Colonic mucosa (tissue), 4 donors: ENCODE measurements around the gene PFKFB2. TPM values are rescaled to one million over a fixed set of nuclear protein-coding genes. Genes with fewer than 3 reads are reported as not detected.

ENCODE experiments used
- DNase-seq: peaks from one replicate; pipeline ENCODE4 v3.0.0-alpha.2; 2020
- H3K27ac ChIP-seq: fragments of 200-600 bp; one replicate; pipeline ENCODE4 v1.8.0; 2021
- H3K27me3 ChIP-seq: fragments of 200-600 bp; one replicate; pipeline ENCODE4 v1.8.0; 2021
- H3K36me3 ChIP-seq: fragments of 200-600 bp; one replicate; pipeline ENCODE4 v1.8.0; 2021
- H3K4me1 ChIP-seq: fragments of 200-600 bp; one replicate; pipeline ENCODE4 v1.8.0; 2021; ENCODE audit warnings: mild to moderate bottlenecking
- H3K4me3 ChIP-seq: fragments of 200-600 bp; one replicate; pipeline ENCODE4 v1.8.0; 2021
- H3K9ac ChIP-seq, 2 donors: one replicate each; pipeline ENCODE4 v1.7.0; 2013; ENCODE audit warnings: control low read depth in 2 of 2, low read depth in 2 of 2, low read length in 2 of 2
- H3K9me3 ChIP-seq: fragments of 200-600 bp; one replicate; pipeline ENCODE4 v1.8.0; 2021
- intact Hi-C: fragments of 100-400 bp; cut with DNase I; formaldehyde crosslinking; loops from one replicate; pipeline ENCODE4 v1.14.1; 2022
- total RNA-seq, 2 donors: library from RNA; stranded (reverse); fragmentation: NEBNext Ultra II Directional in 1 of 2; extraction: Animal tissue kit (Norgen Biotek cat#: 25700) in 1 of 2; gene quantifications; one replicate each; pipeline ENCODE4 v1.2.1, GENCODE V29; 2021
- TF ChIP-seq, protein P1 (sequence below): fragments of 200-600 bp; IDR thresholded peaks from one replicate; pipeline ENCODE4 v1.8.0; 2022; ENCODE audit warnings: antibody characterized with exemption, mild to moderate bottlenecking
- donor health status: healthy.
- donor health status: DM: no; HTN: no; CAD: no.
- donor health status: DM: no; HTN: no; CAD: no.

Gene PFKFB2
- total RNA-seq, 2 donors from 2014 or later = 52.1 to 88.5 TPM

DNA sequence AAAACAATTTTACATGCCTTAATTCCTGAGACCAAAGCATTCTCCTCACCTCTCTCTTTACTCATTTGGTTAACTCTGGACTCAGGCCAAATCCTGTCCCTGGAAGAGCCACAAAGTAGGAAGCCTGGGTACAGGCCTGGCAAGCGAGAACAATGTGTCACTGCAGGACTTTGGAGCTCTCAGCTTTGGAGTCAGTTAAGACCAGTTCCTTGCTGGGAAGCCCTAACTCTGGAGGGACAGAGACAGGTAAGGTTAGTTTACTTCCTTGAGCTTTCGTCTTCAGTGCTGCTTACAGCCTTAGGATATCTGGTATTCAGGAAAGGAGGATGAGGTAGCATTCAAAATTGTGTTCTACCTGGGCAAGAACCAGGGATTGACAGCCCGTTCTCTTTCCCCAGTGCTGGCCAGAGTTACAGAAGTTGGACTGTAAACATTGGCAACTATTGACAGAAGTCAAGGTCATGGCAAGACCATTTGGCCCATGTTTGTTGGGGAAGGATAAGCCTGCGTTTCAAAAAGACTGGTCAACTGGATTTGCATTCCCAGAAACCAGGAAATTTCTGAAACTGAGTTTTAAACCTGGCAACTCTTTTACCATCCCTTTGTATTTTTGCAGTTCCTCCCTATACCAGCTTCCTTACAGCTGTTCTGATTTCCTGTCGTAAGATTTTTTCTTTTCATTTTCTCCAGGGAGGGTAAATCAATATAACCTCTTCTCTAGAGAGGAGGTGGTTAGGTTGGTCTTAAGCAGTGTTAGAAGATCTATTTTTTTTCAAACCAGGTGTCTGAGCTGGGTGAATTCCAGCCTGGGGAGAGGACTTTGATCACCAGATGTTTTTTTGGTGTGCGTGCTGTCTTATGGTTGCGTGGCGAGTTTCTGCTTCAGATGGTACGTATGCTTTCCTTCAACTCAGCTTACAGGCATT lies 35.9 kb downstream of the PFKFB2 start, which contains the start of gene C4BPB:
Gene C4BPB (plus strand): TSS at position 160 of the 926 bp plus-strand sequence. CDS start 672 bp downstream, at position 832.
- Histone ChIP-seq H3K27me3 (no peaks in the 10 kb centered on the region), H3K9me3 (no peaks in the 10 kb centered on the region), H3K27ac (peak within 1 kb of the TSS; percentile 80), H3K4me1 (no peaks in the 10 kb centered on the region), H3K9ac (peak within 1 kb of the TSS in 1 of 2 donors; percentile 46), H3K4me3 (no peak within 1 kb of the TSS), H3K36me3 (no peaks in the 10 kb centered on the region)
- DNase-seq = peak; percentile 76
- intact Hi-C loops = loop anchor here (10.0 kb wide), 2 partner anchors 54 to 166 kb away; partner anchors contain the start of gene C1orf116
- TF ChIP-seq, protein P1, sequence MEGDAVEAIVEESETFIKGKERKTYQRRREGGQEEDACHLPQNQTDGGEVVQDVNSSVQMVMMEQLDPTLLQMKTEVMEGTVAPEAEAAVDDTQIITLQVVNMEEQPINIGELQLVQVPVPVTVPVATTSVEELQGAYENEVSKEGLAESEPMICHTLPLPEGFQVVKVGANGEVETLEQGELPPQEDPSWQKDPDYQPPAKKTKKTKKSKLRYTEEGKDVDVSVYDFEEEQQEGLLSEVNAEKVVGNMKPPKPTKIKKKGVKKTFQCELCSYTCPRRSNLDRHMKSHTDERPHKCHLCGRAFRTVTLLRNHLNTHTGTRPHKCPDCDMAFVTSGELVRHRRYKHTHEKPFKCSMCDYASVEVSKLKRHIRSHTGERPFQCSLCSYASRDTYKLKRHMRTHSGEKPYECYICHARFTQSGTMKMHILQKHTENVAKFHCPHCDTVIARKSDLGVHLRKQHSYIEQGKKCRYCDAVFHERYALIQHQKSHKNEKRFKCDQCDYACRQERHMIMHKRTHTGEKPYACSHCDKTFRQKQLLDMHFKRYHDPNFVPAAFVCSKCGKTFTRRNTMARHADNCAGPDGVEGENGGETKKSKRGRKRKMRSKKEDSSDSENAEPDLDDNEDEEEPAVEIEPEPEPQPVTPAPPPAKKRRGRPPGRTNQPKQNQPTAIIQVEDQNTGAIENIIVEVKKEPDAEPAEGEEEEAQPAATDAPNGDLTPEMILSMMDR = no peak

DNA sequence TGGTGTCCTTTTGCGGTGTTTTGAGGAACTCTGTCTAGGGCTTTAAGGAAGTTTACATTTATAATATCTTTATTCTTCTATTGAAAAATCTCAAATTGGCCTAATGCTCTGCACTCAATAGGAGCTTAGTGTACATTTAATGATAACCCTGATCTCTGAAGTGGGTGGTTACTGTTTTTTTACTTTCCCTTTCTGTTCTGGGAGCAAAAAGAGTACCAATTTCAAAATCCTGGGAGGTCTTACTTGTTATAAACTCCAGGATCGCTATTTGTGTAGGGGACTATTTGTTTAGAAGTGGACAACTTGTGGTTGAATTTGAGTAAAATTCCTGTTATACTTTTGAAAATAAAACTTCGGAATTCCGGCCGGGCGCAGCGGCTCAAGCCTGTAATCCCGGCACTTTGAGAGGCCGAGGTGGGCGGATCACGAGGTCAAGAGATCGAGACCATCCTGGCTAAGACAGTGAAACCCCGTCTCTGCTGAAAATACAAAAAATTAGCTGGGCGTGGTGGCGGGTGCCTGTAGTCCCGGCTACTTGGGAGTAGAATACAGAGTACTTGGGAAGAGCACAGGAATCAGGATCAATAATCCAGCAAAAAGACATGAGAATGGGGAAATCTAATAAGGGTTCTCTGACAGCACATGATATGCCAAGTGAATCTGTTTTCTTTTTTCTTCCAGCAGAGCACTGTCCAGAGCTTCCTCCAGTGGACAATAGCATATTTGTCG lies 36.7 kb downstream of the PFKFB2 start:
- Histone ChIP-seq H3K4me3 (no peak overlapping the region), H3K4me1 (no peaks in the 10 kb centered on the region), H3K9me3 (no peaks in the 10 kb centered on the region), H3K9ac (no peak overlapping the region), H3K27me3 (no peaks in the 10 kb centered on the region), H3K27ac (peak overlapping the region; percentile 80), H3K36me3 (no peaks in the 10 kb centered on the region)
- TF ChIP-seq, protein P1 = no peak
- no peak for DNase-seq
- intact Hi-C loops = loop anchor here (10.0 kb wide), 2 partner anchors 55 to 165 kb away; partner anchors contain the start of gene C1orf116

DNA sequence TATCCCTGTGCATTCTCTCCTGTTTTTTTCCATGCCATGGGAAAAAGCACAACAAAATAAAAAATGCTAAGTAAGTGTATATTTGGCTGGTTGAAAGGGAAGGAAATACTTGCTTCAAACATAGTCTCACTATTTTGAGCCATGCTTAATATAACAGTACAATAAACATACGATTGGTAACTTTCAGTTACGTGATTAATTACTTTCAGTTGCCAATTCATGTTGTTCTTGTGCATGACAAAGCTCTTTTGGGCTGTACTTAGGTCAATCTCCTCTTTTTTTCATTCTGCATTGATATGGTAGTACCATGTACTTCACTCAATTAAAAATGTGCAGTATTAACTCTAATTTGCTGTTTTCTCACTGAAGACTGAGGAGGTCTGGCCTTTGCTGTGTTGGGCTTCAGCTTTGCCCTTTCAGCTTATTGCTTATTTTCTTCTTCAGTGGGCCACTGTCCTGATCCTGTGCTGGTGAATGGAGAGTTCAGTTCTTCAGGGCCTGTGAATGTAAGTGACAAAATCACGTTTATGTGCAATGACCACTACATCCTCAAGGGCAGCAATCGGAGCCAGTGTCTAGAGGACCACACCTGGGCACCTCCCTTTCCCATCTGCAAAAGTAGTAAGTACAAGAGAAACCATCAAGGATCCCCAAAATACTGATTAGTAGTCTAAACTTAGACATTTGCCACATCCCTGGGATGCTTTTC lies 38.3 kb downstream of the PFKFB2 start:
- TF ChIP-seq, protein P1 = no peak
- H3K27ac ChIP-seq = no peak overlapping the region
- no peaks in the 10 kb centered on the region for H3K4me1 ChIP-seq
- intact Hi-C loops = no loop called here
- DNase-seq = no peak
- no peak overlapping the region for H3K9ac ChIP-seq
- H3K36me3 ChIP-seq = no peaks in the 10 kb centered on the region
- H3K9me3 ChIP-seq = no peaks in the 10 kb centered on the region
- no peak overlapping the region for H3K4me3 ChIP-seq
- H3K27me3 ChIP-seq = no peaks in the 10 kb centered on the region

GRCh38 chr1:207093944-207094343 lies 40.9 kb downstream of the PFKFB2 start:
- Histone ChIP-seq H3K4me3 (no peak overlapping the region), H3K27ac (no peak overlapping the region), H3K9ac (no peak overlapping the region), H3K9me3 (no peaks in the 10 kb centered on the region), H3K4me1 (no peaks in the 10 kb centered on the region), H3K36me3 (no peaks in the 10 kb centered on the region), H3K27me3 (no peaks in the 10 kb centered on the region)
- no peak for DNase-seq
- TF ChIP-seq, protein P1 = no peak
- intact Hi-C loops = no loop called here

GRCh38 chr1:207097871-207098324 lies 44.8 kb downstream of the PFKFB2 start:
- Histone ChIP-seq H3K27ac (no peak overlapping the region), H3K4me1 (no peaks in the 10 kb centered on the region), H3K4me3 (no peak overlapping the region), H3K9ac (no peak overlapping the region), H3K27me3 (no peaks in the 10 kb centered on the region), H3K36me3 (no peaks in the 10 kb centered on the region), H3K9me3 (no peaks in the 10 kb centered on the region)
- DNase-seq = no peak
- intact Hi-C loops = no loop called here
- TF ChIP-seq, protein P1 = no peak
